Ascending aorta (tissue), 2 donors: ENCODE data around the gene SMAD9. TPM values are rescaled to one million over a fixed set of nuclear protein-coding genes. Genes with fewer than 3 reads are reported as not detected.

Experiments
- DNase-seq, 2 donors: peaks; one replicate each; pipeline ENCODE4 v3.0.0-alpha.2; 2019; ENCODE audit warnings: low spot score in 2 of 2
- H3K27ac ChIP-seq, 2 donors: fragments of 200-600 bp; sonication (generic); one replicate each; pipeline ENCODE4 v1.5.1; 2016 to 2017; ENCODE audit warnings: mild to moderate bottlenecking in 1 of 2
- H3K27me3 ChIP-seq: fragments of 200-600 bp; sonication (generic); one replicate; pipeline ENCODE4 v1.5.1; 2017
- H3K36me3 ChIP-seq, 2 donors: fragments of 200-600 bp; sonication (generic); one replicate each; pipeline ENCODE4 v1.5.1; 2016
- H3K4me1 ChIP-seq, 2 donors: fragments of 200-600 bp; sonication (generic); one replicate each; pipeline ENCODE4 v1.5.1; 2016 to 2017; ENCODE audit warnings: mild to moderate bottlenecking in 1 of 2
- H3K4me3 ChIP-seq, 2 donors: fragments of 200-600 bp; sonication (generic); one replicate each; pipeline ENCODE4 v1.5.1; 2016 to 2017; ENCODE audit warnings: mild to moderate bottlenecking in 1 of 2
- H3K9me3 ChIP-seq, 2 donors: fragments of 200-600 bp; sonication (generic); one replicate each; pipeline ENCODE4 v1.5.1; 2016
- intact Hi-C: fragments of 100-400 bp; cut with DNase I; formaldehyde crosslinking; loops from one replicate; pipeline ENCODE4 v1.15.1; 2023
- total RNA-seq: library from RNA; depleted of rRNA; stranded (reverse); fragments of >200 nt; gene quantifications from one replicate; pipeline ENCODE4 v1.1.0, GENCODE V29; 2016
- TF ChIP-seq, protein P1 (sequence below), 3 experiments: fragments of 200-600 bp in 2 of 3; fragments of 450-650 bp in 1 of 3; sonication (generic) in 2 of 3; IDR thresholded peaks; one replicate each; pipeline ENCODE4 v1.5.1; 2016 to 2019; ENCODE audit warnings: antibody characterized with exemption in 3 of 3, mild to moderate bottlenecking in 1 of 3, moderate library complexity in 1 of 3

The SMAD9 gene
- total RNA-seq: 24.5 TPM

DNA sequence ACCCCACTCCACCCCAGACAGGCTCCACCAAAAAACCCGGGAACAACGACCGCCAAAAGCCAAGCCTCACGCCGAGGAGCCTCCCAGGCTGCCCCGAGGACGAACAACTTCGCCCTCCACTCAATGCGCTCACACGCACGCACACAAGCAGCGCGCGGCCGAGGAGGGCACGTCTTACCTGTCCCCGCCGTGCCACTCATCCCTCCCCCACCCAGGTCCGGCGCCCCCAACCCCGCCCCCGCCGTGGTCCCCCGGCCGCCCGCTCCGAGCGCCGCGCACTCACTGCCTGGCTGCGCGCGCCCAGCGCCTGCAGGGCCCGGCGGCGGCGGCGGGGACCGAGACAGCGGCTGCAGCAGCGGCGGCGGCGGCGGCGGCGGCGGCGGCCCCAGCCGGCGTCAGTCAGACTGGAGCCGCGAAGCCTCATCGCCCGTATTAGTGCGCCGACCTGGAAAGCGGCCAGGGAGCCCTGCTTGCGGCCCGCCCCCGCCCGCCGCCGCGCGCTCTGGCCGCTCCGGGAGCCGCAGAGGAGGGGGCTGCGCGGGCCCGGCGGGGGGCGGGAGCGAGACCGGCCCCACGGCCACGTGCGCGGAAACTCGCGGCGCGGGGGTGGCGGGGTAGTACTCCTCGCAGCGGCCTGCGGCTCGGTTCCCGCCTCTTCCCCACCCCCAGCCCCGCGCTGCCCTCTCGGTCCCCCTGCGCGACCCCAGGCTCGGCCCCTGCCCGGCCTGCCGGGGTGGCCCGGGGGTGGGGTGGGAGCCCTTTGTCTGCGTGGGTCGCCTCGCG, at the start of gene SMAD9:
Gene SMAD9 (minus strand): TSS at position 406 of the 783 bp plus-strand sequence. CDS start 40,549 bp downstream, outside the sequence.
- H3K27ac ChIP-seq: peak within 1 kb of the TSS; percentile 88 to 89

DNA sequence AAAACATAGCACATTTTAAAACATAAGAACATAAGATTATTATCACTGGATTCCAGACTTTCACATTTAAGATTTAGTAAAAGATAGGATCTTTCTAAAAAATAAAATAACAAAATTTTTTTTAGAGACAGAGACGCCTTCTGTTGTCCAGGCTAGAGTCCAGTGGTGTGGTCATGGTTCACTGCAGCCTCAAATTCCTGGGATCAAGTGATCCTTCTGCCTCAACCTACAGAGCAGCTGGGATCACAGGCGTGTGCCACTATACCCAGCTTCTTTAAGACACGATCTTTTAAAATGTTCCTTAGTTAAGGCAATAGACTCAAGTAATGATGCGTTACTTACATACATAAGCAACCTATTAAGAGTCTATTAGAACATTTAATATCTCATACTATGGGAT, 46.4 kb upstream of the SMAD9 start:
- H3K27me3 ChIP-seq: no peaks in the 10 kb centered on the region
- no peak overlapping the region for H3K27ac ChIP-seq
- no peaks in the 10 kb centered on the region for H3K4me1 ChIP-seq
- no peaks in the 10 kb centered on the region for H3K9me3 ChIP-seq
- TF ChIP-seq, protein P1, sequence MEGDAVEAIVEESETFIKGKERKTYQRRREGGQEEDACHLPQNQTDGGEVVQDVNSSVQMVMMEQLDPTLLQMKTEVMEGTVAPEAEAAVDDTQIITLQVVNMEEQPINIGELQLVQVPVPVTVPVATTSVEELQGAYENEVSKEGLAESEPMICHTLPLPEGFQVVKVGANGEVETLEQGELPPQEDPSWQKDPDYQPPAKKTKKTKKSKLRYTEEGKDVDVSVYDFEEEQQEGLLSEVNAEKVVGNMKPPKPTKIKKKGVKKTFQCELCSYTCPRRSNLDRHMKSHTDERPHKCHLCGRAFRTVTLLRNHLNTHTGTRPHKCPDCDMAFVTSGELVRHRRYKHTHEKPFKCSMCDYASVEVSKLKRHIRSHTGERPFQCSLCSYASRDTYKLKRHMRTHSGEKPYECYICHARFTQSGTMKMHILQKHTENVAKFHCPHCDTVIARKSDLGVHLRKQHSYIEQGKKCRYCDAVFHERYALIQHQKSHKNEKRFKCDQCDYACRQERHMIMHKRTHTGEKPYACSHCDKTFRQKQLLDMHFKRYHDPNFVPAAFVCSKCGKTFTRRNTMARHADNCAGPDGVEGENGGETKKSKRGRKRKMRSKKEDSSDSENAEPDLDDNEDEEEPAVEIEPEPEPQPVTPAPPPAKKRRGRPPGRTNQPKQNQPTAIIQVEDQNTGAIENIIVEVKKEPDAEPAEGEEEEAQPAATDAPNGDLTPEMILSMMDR (IDR thresholded peaks at IDR 0.05): no peak
- no peak for DNase-seq
- peaks cover 20 to 49% of the 10 kb centered on the region in 2 donors for H3K36me3 ChIP-seq
- intact Hi-C loops: no loop called here
- no peak overlapping the region for H3K4me3 ChIP-seq

More for the DNA sequence above, at the start of gene SMAD9:
- intact Hi-C loops: loop anchor here (1.0 to 5.0 kb wide), 3 partner anchors 58 to 101 kb away; partner anchors contain the start of genes ALG5 and RFXAP
- TF ChIP-seq, protein P1 (IDR thresholded peaks at IDR 0.05): no peak
- peak in 1 of 2 donors; percentile 86 for DNase-seq
- Histone ChIP-seq H3K36me3 (no peaks in the 10 kb centered on the region), H3K4me3 (peak within 1 kb of the TSS; percentile 81 to 87), H3K4me1 (peaks cover 0 to 15% of the 10 kb centered on the region in 2 donors), H3K27me3 (no peaks in the 10 kb centered on the region), H3K9me3 (no peaks in the 10 kb centered on the region)

DNA sequence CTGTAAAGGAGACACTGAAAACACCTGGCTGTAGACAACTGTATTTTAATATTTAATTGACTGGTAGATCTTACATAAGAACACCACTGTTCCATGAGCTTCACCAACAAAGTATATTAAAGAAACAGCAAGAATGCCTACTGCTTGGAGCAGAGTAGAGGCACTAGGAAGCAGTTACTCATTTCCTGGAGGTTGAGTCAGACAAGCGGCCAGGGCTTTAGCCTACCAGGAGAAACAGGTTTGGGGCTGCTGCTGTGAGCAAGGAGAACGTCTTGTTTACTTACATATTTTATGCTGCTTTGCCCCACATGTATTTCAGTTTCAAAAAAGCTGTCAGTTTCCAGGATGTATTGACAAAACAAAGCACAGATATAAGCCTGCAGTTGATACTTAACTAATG, 45.7 kb upstream of the SMAD9 start:
- peaks cover 13 to 50% of the 10 kb centered on the region in 2 donors for H3K36me3 ChIP-seq
- H3K4me3 ChIP-seq: no peak overlapping the region
- no peaks in the 10 kb centered on the region for H3K9me3 ChIP-seq
- intact Hi-C loops: no loop called here
- TF ChIP-seq, protein P1 (IDR thresholded peaks at IDR 0.05): no peak
- H3K27ac ChIP-seq: no peak overlapping the region
- H3K27me3 ChIP-seq: no peaks in the 10 kb centered on the region
- H3K4me1 ChIP-seq: no peaks in the 10 kb centered on the region
- no peak for DNase-seq

DNA sequence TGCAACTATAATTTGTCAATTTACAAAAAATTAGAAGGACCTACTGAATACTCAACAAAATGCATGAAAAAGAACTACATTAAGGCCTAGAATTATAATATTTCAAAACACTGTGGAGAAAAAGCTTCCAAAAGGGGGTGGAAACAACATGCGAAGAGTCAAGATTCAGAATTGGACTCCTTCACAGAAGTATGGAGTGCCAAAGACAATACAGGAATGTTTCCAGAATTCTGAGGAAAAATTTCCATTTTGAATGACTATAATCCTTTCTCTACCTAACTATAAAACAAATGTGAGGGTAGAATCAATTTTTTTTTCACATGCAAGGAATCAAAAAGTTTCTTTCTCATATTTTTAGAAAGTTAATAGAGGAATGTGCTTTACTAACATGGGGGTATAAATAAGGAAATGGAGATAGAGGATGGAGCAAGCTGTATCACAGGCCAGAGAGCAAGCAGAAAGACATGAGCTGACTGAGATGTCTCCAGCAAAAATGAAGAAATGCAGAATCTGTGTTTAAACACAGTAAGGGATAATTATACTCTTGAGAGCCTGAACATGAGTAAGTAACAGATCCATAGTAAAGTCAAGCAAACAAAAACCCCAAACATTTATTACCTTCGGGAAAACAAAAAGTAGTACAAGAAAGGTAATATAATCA, 39.5 kb upstream of the SMAD9 start:
- peak overlapping the region in 1 of 2 donors; percentile 51 for H3K27ac ChIP-seq
- H3K4me3 ChIP-seq: no peak overlapping the region
- peaks cover 0 to 15% of the 10 kb centered on the region in 2 donors for H3K4me1 ChIP-seq
- TF ChIP-seq, protein P1 (IDR thresholded peaks at IDR 0.05): no peak
- no peaks in the 10 kb centered on the region for H3K9me3 ChIP-seq
- no peak for DNase-seq
- intact Hi-C loops: no loop called here
- no peaks in the 10 kb centered on the region for H3K27me3 ChIP-seq
- H3K36me3 ChIP-seq: peaks cover 5 to 28% of the 10 kb centered on the region in 2 donors

DNA sequence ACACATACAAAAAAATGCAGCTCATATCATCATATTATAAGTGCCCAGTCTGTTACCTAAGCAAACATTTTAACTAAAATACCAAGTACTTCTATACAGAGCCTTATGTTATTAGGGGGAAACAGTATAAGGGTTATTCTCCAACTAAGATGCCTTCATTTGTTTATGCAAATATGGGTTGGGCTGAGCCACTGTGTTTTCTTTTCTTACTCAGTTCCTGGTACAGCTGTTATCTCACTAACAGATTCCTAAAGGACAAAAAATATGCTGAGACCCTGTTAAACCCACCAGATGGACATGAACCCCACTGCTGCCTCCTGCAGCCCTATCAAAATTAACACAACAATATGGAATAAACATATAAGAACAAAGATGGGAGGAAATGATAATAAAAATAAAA, 34.5 kb upstream of the SMAD9 start:
- TF ChIP-seq, protein P1 (IDR thresholded peaks at IDR 0.05): no peak
- DNase-seq: no peak
- peaks cover 0 to 6% of the 10 kb centered on the region in 2 donors for H3K4me1 ChIP-seq
- peaks cover 0 to 9% of the 10 kb centered on the region in 2 donors for H3K36me3 ChIP-seq
- no peak overlapping the region for H3K27ac ChIP-seq
- H3K4me3 ChIP-seq: no peak overlapping the region
- H3K27me3 ChIP-seq: no peaks in the 10 kb centered on the region
- H3K9me3 ChIP-seq: no peaks in the 10 kb centered on the region
- intact Hi-C loops: no loop called here
